Neuronal stem cell (in vitro differentiated cells): ENCODE data around the gene IL18BP.

ENCODE experiments used
- DNase-seq: peaks from one replicate; pipeline ENCODE4 v3.0.0-alpha.2; 2013; ENCODE audit warnings: low spot score
- H2AFZ ChIP-seq: one replicate; pipeline ENCODE4 v1.6.1; 2013; ENCODE audit warnings: mild to moderate bottlenecking, low read length, inconsistent platforms
- H2AK5ac ChIP-seq: 2 replicates; pipeline ENCODE4 v1.6.1; 2013; ENCODE audit warnings: low read depth, mild to moderate bottlenecking, inconsistent platforms, low read length, moderate library complexity, mixed read lengths
- H2BK120ac ChIP-seq: 2 replicates; pipeline ENCODE4 v1.6.1; 2013; ENCODE audit warnings: low read depth, mild to moderate bottlenecking, inconsistent platforms, low read length, moderate library complexity, mixed read lengths
- H2BK12ac ChIP-seq: one replicate; pipeline ENCODE4 v1.6.1; 2013; ENCODE audit warnings: low read length, inconsistent platforms
- H2BK15ac ChIP-seq: 2 replicates; pipeline ENCODE4 v1.6.1; 2013; ENCODE audit warnings: mild to moderate bottlenecking, low read length, inconsistent platforms, mixed read lengths
- H2BK5ac ChIP-seq: one replicate; pipeline ENCODE4 v1.6.1; 2013; ENCODE audit warnings: inconsistent platforms, mild to moderate bottlenecking, low read length, moderate library complexity
- H3K14ac ChIP-seq: one replicate; pipeline ENCODE4 v1.6.1; 2013; ENCODE audit warnings: low read length, inconsistent platforms
- H3K18ac ChIP-seq: 2 replicates; pipeline ENCODE4 v1.6.1; 2013; ENCODE audit warnings: low read length, inconsistent platforms
- H3K23ac ChIP-seq: 2 replicates; pipeline ENCODE4 v1.6.1; 2013; ENCODE audit warnings: low read depth, mild to moderate bottlenecking, mixed read lengths, low read length, inconsistent platforms; ENCODE audit not compliant: poor library complexity
- H3K27ac ChIP-seq: replicated peaks from 3 replicates; pipeline ENCODE4 v1.5.1; 2013; ENCODE audit warnings: low read length, inconsistent platforms
- H3K27me3 ChIP-seq, 3 experiments: 2 replicates each; pipeline ENCODE4 v1.6.1; 2013; ENCODE audit warnings: low read length in 3 of 3, mild to moderate bottlenecking in 2 of 3, inconsistent platforms in 1 of 3, low read depth in 1 of 3, mixed read lengths in 1 of 3, moderate library complexity in 1 of 3; ENCODE audit not compliant: control insufficient read depth in 3 of 3, insufficient read depth in 3 of 3
- H3K36me3 ChIP-seq, 2 donors: replicated peaks in 1 of 2; 2 replicates each; pipeline ENCODE4 v1.6.1; 2013; ENCODE audit warnings: low read length in 2 of 2; ENCODE audit not compliant: control insufficient read depth in 2 of 2, insufficient read depth in 2 of 2
- H3K4ac ChIP-seq: 2 replicates; pipeline ENCODE4 v1.6.1; 2013; ENCODE audit warnings: inconsistent platforms, mild to moderate bottlenecking, low read length, moderate library complexity
- H3K4me1 ChIP-seq, 2 donors: 1 replicate in 1 of 2; 2 replicates in 1 of 2; pipeline ENCODE4 v1.6.1; 2013; ENCODE audit warnings: low read length in 2 of 2, low read depth in 1 of 2; ENCODE audit not compliant: control insufficient read depth in 2 of 2, insufficient read depth in 1 of 2
- H3K4me2 ChIP-seq: one replicate; pipeline ENCODE4 v1.6.1; 2013; ENCODE audit warnings: mild to moderate bottlenecking, low read length, inconsistent platforms; ENCODE audit not compliant: insufficient read depth, poor library complexity, severe bottlenecking
- H3K4me3 ChIP-seq, 2 donors: 2 replicates each; pipeline ENCODE4 v1.5.1; 2013; ENCODE audit warnings: low read length in 2 of 2, mild to moderate bottlenecking in 2 of 2, inconsistent platforms in 1 of 2, moderate library complexity in 1 of 2
- H3K79me1 ChIP-seq: one replicate; pipeline ENCODE4 v1.6.1; 2013; ENCODE audit warnings: low read depth, mild to moderate bottlenecking, inconsistent platforms, low read length, moderate library complexity
- H3K9ac ChIP-seq: one replicate; pipeline ENCODE4 v1.6.1; 2013; ENCODE audit warnings: mild to moderate bottlenecking, low read depth, low read length, inconsistent platforms; ENCODE audit not compliant: poor library complexity
- H3K9me3 ChIP-seq, 2 donors: replicated peaks in 1 of 2; 2 replicates each; pipeline versions ENCODE3 to v1.6.1; 2013; ENCODE audit warnings: low read length in 2 of 2, mild to moderate bottlenecking in 2 of 2, inconsistent platforms in 1 of 2, low read depth in 1 of 2, mixed read lengths in 1 of 2, moderate library complexity in 1 of 2; ENCODE audit not compliant: control insufficient read depth in 2 of 2, insufficient read depth in 1 of 2
- H4K8ac ChIP-seq: one replicate; pipeline ENCODE4 v1.6.1; 2013; ENCODE audit warnings: low read depth, mild to moderate bottlenecking, inconsistent platforms, low read length, moderate library complexity
- H4K91ac ChIP-seq: one replicate; pipeline ENCODE4 v1.6.1; 2013; ENCODE audit warnings: low read length, low read depth, mild to moderate bottlenecking, inconsistent platforms; ENCODE audit not compliant: poor library complexity
- WGBS, 2 donors: extraction: QIAGEN DNeasy Blood & Tissue Kit; methylation state at CpG; one replicate each; pipeline ENCODE4 v1.1.7; 2013; ENCODE audit warnings: missing lambda C conversion rate in 2 of 2, mixed read lengths in 1 of 2; ENCODE audit not compliant: insufficient read length in 2 of 2, insufficient replicate concordance in 1 of 2; ENCODE audit errors: extremely low coverage in 2 of 2; 5-methylcytosine and 5-hydroxymethylcytosine counted together

Gene IL18BP

GRCh38 chr11:72036687-72037086 lies 38.0 kb downstream of the IL18BP start:
- Histone ChIP-seq H2BK120ac (no peak overlapping the region), H4K91ac (no peak overlapping the region), H2AK5ac (no peak overlapping the region), H3K9me3 (no peaks in the 10 kb centered on the region), H3K4me3 (no peak overlapping the region), H3K4me1 (peaks cover 13 to 17% of the 10 kb centered on the region in 2 donors), H2BK12ac (no peak overlapping the region), H3K14ac (no peak overlapping the region), H3K18ac (no peak overlapping the region), H2AFZ (no peak overlapping the region), H2BK5ac (no peak overlapping the region), H3K27me3 (no peaks in the 10 kb centered on the region), H4K8ac (no peak overlapping the region), H3K79me1 (peaks cover 11% of the 10 kb centered on the region), H3K4me2 (no peak overlapping the region), H2BK15ac (no peak overlapping the region), H3K36me3 (peaks cover 8 to 55% of the 10 kb centered on the region in 2 donors), H3K27ac (no peak overlapping the region), H3K4ac (no peak overlapping the region), H3K9ac (no peak overlapping the region), H3K23ac (no peak overlapping the region)
- WGBS, 2 donors = no CpG with 5 or more reads among the region's 3 CpGs
- no peak for DNase-seq

- Histone ChIP-seq H2AFZ (no peak overlapping the region), H3K23ac (no peak overlapping the region), H3K27me3 (no peaks in the 10 kb centered on the region), H2AK5ac (no peak overlapping the region), H3K14ac (no peak overlapping the region), H3K18ac (peak overlapping the region; percentile 46), H3K9ac (no peak overlapping the region), H3K4me3 (no peak overlapping the region), H3K36me3 (peaks cover 8 to 44% of the 10 kb centered on the region in 2 donors), H2BK5ac (no peak overlapping the region), H3K4me1 (peaks cover 18 to 23% of the 10 kb centered on the region in 2 donors), H4K8ac (no peak overlapping the region), H3K4ac (no peak overlapping the region), H3K4me2 (no peak overlapping the region), H3K9me3 (no peaks in the 10 kb centered on the region), H2BK12ac (no peak overlapping the region), H3K27ac (no peak overlapping the region), H2BK15ac (no peak overlapping the region), H4K91ac (no peak overlapping the region), H3K79me1 (peaks cover 11% of the 10 kb centered on the region), H2BK120ac (no peak overlapping the region)
- WGBS, 2 donors = no CpG with 5 or more reads among the region's 4 CpGs
- no peak for DNase-seq
Measured at GRCh38 chr11:72037554-72038311, 39.0 kb downstream of the IL18BP start.

- Histone ChIP-seq H3K18ac (no peak overlapping the region), H4K8ac (no peak overlapping the region), H2BK15ac (no peak overlapping the region), H4K91ac (no peak overlapping the region), H3K4me3 (no peak overlapping the region), H2AK5ac (no peak overlapping the region), H3K9me3 (no peaks in the 10 kb centered on the region), H3K36me3 (peaks cover 7 to 37% of the 10 kb centered on the region in 2 donors), H3K14ac (no peak overlapping the region), H3K4me1 (peaks cover 18 to 23% of the 10 kb centered on the region in 2 donors), H3K27ac (no peak overlapping the region), H3K27me3 (no peaks in the 10 kb centered on the region), H3K79me1 (peaks cover 9% of the 10 kb centered on the region), H2BK120ac (no peak overlapping the region), H3K9ac (no peak overlapping the region), H3K23ac (no peak overlapping the region), H2BK5ac (no peak overlapping the region), H3K4me2 (no peak overlapping the region), H2AFZ (no peak overlapping the region), H3K4ac (no peak overlapping the region), H2BK12ac (no peak overlapping the region)
- DNase-seq = no peak
- WGBS, 2 donors = no CpG with 5 or more reads among the region's 2 CpGs
Measured at GRCh38 chr11:72038491-72038890, 39.8 kb downstream of the IL18BP start.

- Histone ChIP-seq H3K9me3 (no peaks in the 10 kb centered on the region), H3K4me1 (peaks cover 18 to 23% of the 10 kb centered on the region in 2 donors), H3K79me1 (peaks cover 7% of the 10 kb centered on the region), H2BK120ac (no peak overlapping the region), H3K27me3 (no peaks in the 10 kb centered on the region), H3K36me3 (peaks cover 4 to 29% of the 10 kb centered on the region in 2 donors), H2BK12ac (no peak overlapping the region), H2AK5ac (peak overlapping the region; percentile 33), H4K8ac (no peak overlapping the region), H3K9ac (peak overlapping the region; percentile 10), H3K14ac (no peak overlapping the region), H3K4me2 (peak overlapping the region; percentile 85), H2AFZ (no peak overlapping the region), H2BK15ac (no peak overlapping the region), H3K4me3 (peak overlapping the region in 1 of 2 donors; percentile 68), H2BK5ac (no peak overlapping the region), H3K27ac (no peak overlapping the region), H3K18ac (peak overlapping the region; percentile 76), H3K4ac (no peak overlapping the region), H3K23ac (no peak overlapping the region), H4K91ac (no peak overlapping the region)
- no CpG with 5 or more reads among the region's 5 CpGs for WGBS, 2 donors
- DNase-seq = no peak
Measured at GRCh38 chr11:72039031-72039855, 40.5 kb downstream of the IL18BP start.
